Lower leg skin (tissue), 4 donors: Measurements from ENCODE around the gene IMMP2L. TPM values are rescaled to one million over a fixed set of nuclear protein-coding genes. Genes with fewer than 3 reads are reported as not detected.
"Not testable (repeated sequence)": the region's sequence is repeated elsewhere in the genome, so short reads cannot be mapped to it uniquely, and the experiment has no call there.

ENCODE experiments used
- DNase-seq, 2 donors: peaks; one replicate each; pipeline ENCODE4 v3.0.0-alpha.2; 2019; ENCODE audit warnings: low spot score in 2 of 2
- H3K4me3 ChIP-seq: fragments of 200-600 bp; sonication (generic); 2 replicates; pipeline ENCODE4 v1.5.1; 2017; ENCODE audit warnings: mild to moderate bottlenecking, low read depth; ENCODE audit not compliant: poor library complexity, severe bottlenecking
- CTCF ChIP-seq, 3 donors: fragments of 450-650 bp; IDR thresholded peaks; one replicate each; pipeline ENCODE4 v1.5.1; 2016; ENCODE audit warnings: antibody characterized with exemption in 3 of 3, mild to moderate bottlenecking in 3 of 3, moderate library complexity in 2 of 3
- POLR2A ChIP-seq, 2 donors: fragments of 450-650 bp; IDR thresholded peaks; one replicate each; pipeline ENCODE4 v1.6.1; 2016 to 2017; ENCODE audit warnings: antibody characterized with exemption in 2 of 2, mild to moderate bottlenecking in 1 of 2, moderate library complexity in 1 of 2
- WGBS, 2 donors: methylation state at CpG; one replicate each; pipeline ENCODE4 v1.1.5; 2018; 5-methylcytosine and 5-hydroxymethylcytosine counted together
- intact Hi-C: fragments of 100-400 bp; cut with DNase I; formaldehyde crosslinking; loops from one replicate; pipeline ENCODE4 v1.15.0; 2023; ENCODE audit warnings: low total_unique reads
- total RNA-seq, 4 donors: library from RNA; depleted of rRNA; stranded (reverse); fragments of >200 nt; gene quantifications; one replicate each; pipeline ENCODE4 v1.1.0, GENCODE V29; 2016

IMMP2L gene
- 10 to 100 TPM; 13.6 to 16.8 (median 16.4) TPM for total RNA-seq

GRCh38 chr7:111561904-111562732 lies at the start of gene IMMP2L:
Gene IMMP2L (minus strand): TSS chr7:111562492.
- peak within 1 kb of the TSS; percentile 62 for H3K4me3 ChIP-seq
- TF ChIP-seq CTCF (IDR thresholded peaks at IDR 0.05) (no peak), POLR2A (IDR thresholded peaks at IDR 0.05) (peak in 1 of 2 donors; percentile 56)
- peak; percentile 83 to 97 for DNase-seq
- WGBS, 2 donors, result 0 to 1% methylated on average over 36 to 56 of the region's 84 CpGs
- intact Hi-C loops, result no loop called here

GRCh38 chr7:111609483-111610254 lies 47.4 kb upstream of the IMMP2L start:
- intact Hi-C loops, result not testable (repeated sequence)
- 88 to 93% methylated on average over 15 to 17 of the region's 58 CpGs for WGBS, 2 donors

GRCh38 chr7:111607621-111608020 lies 45.3 kb upstream of the IMMP2L start:
- DNase-seq, result no peak
- intact Hi-C loops, result no loop called here
- TF ChIP-seq POLR2A (IDR thresholded peaks at IDR 0.05) (no peak), CTCF (IDR thresholded peaks at IDR 0.05) (no peak)
- WGBS, 2 donors, result 67 to 71% methylated on average over 2 of the region's 2 CpGs
- no peak overlapping the region for H3K4me3 ChIP-seq

More at GRCh38 chr7:111609483-111610254, 47.4 kb upstream of the IMMP2L start:
- not testable (repeated sequence) for DNase-seq, H3K4me3 ChIP-seq

- no peak for DNase-seq
- H3K4me3 ChIP-seq, result no peak overlapping the region
- WGBS, 2 donors, result 54 to 58% methylated on average over 1 of the region's 1 CpG
- TF ChIP-seq CTCF (IDR thresholded peaks at IDR 0.05) (no peak), POLR2A (IDR thresholded peaks at IDR 0.05) (no peak)
- intact Hi-C loops, result no loop called here
These were observed 43.0 kb upstream of the IMMP2L start for GRCh38 chr7:111605246-111605645.

- H3K4me3 ChIP-seq, result no peak overlapping the region
- intact Hi-C loops, result no loop called here
- TF ChIP-seq POLR2A (IDR thresholded peaks at IDR 0.05), result no peak
- TF ChIP-seq CTCF (IDR thresholded peaks at IDR 0.05), result no peak
- WGBS, 2 donors, result 97% methylated on average over 1 of the region's 1 CpG
- DNase-seq, result no peak
These were observed 37.8 kb upstream of the IMMP2L start for GRCh38 chr7:111600091-111600490.

GRCh38 chr7:111595780-111596179 lies 33.5 kb upstream of the IMMP2L start:
- TF ChIP-seq POLR2A (IDR thresholded peaks at IDR 0.05) (no peak), CTCF (IDR thresholded peaks at IDR 0.05) (no peak)
- 96 to 100% methylated on average over 1 of the region's 1 CpG for WGBS, 2 donors
- intact Hi-C loops, result no loop called here
- DNase-seq, result no peak
- no peak overlapping the region for H3K4me3 ChIP-seq
